CD4-positive, alpha-beta T cell treated with Interleukin-4 for 1 hour (primary cell): Measurements from ENCODE around the gene CAMTA1.

Experiments
- DNase-seq, 2 donors: peaks; one replicate each; pipeline ENCODE4 v3.0.0-alpha.2; 2020 to 2022

CAMTA1 gene

GRCh38 chr1:6858596-6858995, 73.3 kb downstream of the CAMTA1 start:
- no peak for DNase-seq

- no peak for DNase-seq
Observed at GRCh38 chr1:6859415-6860343, 74.4 kb downstream of the CAMTA1 start.

- DNase-seq: no peak
Observed at GRCh38 chr1:6860401-6860800, 75.1 kb downstream of the CAMTA1 start.

GRCh38 chr1:6861075-6861724, 75.9 kb downstream of the CAMTA1 start:
- DNase-seq: no peak

GRCh38 chr1:6862906-6863305, 77.7 kb downstream of the CAMTA1 start:
- DNase-seq: no peak

GRCh38 chr1:6864166-6864565, 78.9 kb downstream of the CAMTA1 start:
- DNase-seq: no peak

GRCh38 chr1:6866825-6867224, 81.6 kb downstream of the CAMTA1 start:
- no peak for DNase-seq

GRCh38 chr1:6867321-6867720, 82.1 kb downstream of the CAMTA1 start:
- DNase-seq: no peak

- DNase-seq: no peak
Observed at GRCh38 chr1:6867729-6868659, 82.7 kb downstream of the CAMTA1 start.

- DNase-seq: no peak
Observed at GRCh38 chr1:6868660-6869380, 83.6 kb downstream of the CAMTA1 start.

GRCh38 chr1:6869545-6869944, 84.3 kb downstream of the CAMTA1 start:
- DNase-seq: no peak

GRCh38 chr1:6870086-6870485, 84.8 kb downstream of the CAMTA1 start:
- no peak for DNase-seq

GRCh38 chr1:6870571-6870970, 85.3 kb downstream of the CAMTA1 start:
- no peak for DNase-seq

- DNase-seq: no peak
Observed at GRCh38 chr1:6871300-6871972, 86.2 kb downstream of the CAMTA1 start.

- DNase-seq: no peak
Observed at GRCh38 chr1:6872573-6873261, 87.5 kb downstream of the CAMTA1 start.

GRCh38 chr1:6873298-6874015, 88.2 kb downstream of the CAMTA1 start:
- no peak for DNase-seq

GRCh38 chr1:6874298-6874697, 89.0 kb downstream of the CAMTA1 start:
- DNase-seq: no peak

GRCh38 chr1:6880951-6881690, 95.9 kb downstream of the CAMTA1 start:
- no peak for DNase-seq

- no peak for DNase-seq
Observed at GRCh38 chr1:6882414-6882813, 97.2 kb downstream of the CAMTA1 start.

GRCh38 chr1:6884652-6885153, 99.4 kb downstream of the CAMTA1 start:
- DNase-seq: no peak
